G401 (cell line): ENCODE results near the gene DOCK1. TPM values are rescaled to one million over a fixed set of nuclear protein-coding genes. Genes with fewer than 3 reads are reported as not detected.
"Not testable (repeated sequence)": the region's sequence is repeated elsewhere in the genome, so short reads cannot be mapped to it uniquely, and the experiment has no call there.

Source experiments
- DNase-seq: peaks from one replicate; pipeline ENCODE4 v3.0.0-alpha.2; 2015; ENCODE audit warnings: low spot score
- in situ Hi-C: cut with HindIII; loops from 2 replicates; pipeline ENCODE4 v1.10.0; 2016; ENCODE audit warnings: low sequenced_read_pairs, mixed read lengths
- total RNA-seq: library from RNA; depleted of rRNA; stranded (reverse); fragments of >200 nt; shearing (Covaris generic); gene quantifications from 2 replicates; pipeline ENCODE4 v1.2.3, GENCODE V29; 2014

DOCK1 gene
- total RNA-seq, 1 experiment from 2014 or later: 36.6 TPM

GRCh38 chr10:127262606-127263005, 357.4 kb downstream of the DOCK1 start:
- no peak for DNase-seq
- in situ Hi-C loops: no loop called here

GRCh38 chr10:127265288-127265687, 360.1 kb downstream of the DOCK1 start:
- in situ Hi-C loops: no loop called here

GRCh38 chr10:127266431-127266830, 361.2 kb downstream of the DOCK1 start:
- in situ Hi-C loops: no loop called here
- no peak for DNase-seq

More at GRCh38 chr10:127265288-127265687, 360.1 kb downstream of the DOCK1 start:
- no peak for DNase-seq

GRCh38 chr10:127267442-127267841, 362.2 kb downstream of the DOCK1 start:
- in situ Hi-C loops: no loop called here
- DNase-seq: no peak

- DNase-seq: no peak
- in situ Hi-C loops: no loop called here
Observed at GRCh38 chr10:127272076-127272475, 366.8 kb downstream of the DOCK1 start.

GRCh38 chr10:127275272-127275671, 370.0 kb downstream of the DOCK1 start:
- in situ Hi-C loops: no loop called here

GRCh38 chr10:127275793-127276450, 370.7 kb downstream of the DOCK1 start:
- in situ Hi-C loops: no loop called here
- DNase-seq: no peak

More at GRCh38 chr10:127275272-127275671, 370.0 kb downstream of the DOCK1 start:
- no peak for DNase-seq

- in situ Hi-C loops: no loop called here
- no peak for DNase-seq
Observed at GRCh38 chr10:127276794-127277462, 371.7 kb downstream of the DOCK1 start.

- DNase-seq: no peak
- in situ Hi-C loops: no loop called here
Observed at GRCh38 chr10:127278001-127278400, 372.8 kb downstream of the DOCK1 start.

GRCh38 chr10:127279334-127279774, 374.1 kb downstream of the DOCK1 start:
- DNase-seq: no peak
- in situ Hi-C loops: no loop called here

- DNase-seq: no peak
- in situ Hi-C loops: no loop called here
Observed at GRCh38 chr10:127280446-127280845, 375.2 kb downstream of the DOCK1 start.

GRCh38 chr10:127283017-127283416, 377.8 kb downstream of the DOCK1 start:
- DNase-seq: no peak
- in situ Hi-C loops: no loop called here

- no peak for DNase-seq
- in situ Hi-C loops: no loop called here
Observed at GRCh38 chr10:127283576-127283975, 378.3 kb downstream of the DOCK1 start.

- in situ Hi-C loops: no loop called here
- no peak for DNase-seq
Observed at GRCh38 chr10:127290850-127291249, 385.6 kb downstream of the DOCK1 start.

GRCh38 chr10:127291329-127291728, 386.1 kb downstream of the DOCK1 start:
- in situ Hi-C loops: no loop called here
- no peak for DNase-seq

GRCh38 chr10:127292888-127293287, 387.7 kb downstream of the DOCK1 start:
- in situ Hi-C loops: no loop called here
- DNase-seq: no peak

GRCh38 chr10:127293640-127294039, 388.4 kb downstream of the DOCK1 start:
- DNase-seq: no peak
- in situ Hi-C loops: no loop called here

GRCh38 chr10:127296696-127297095, 391.5 kb downstream of the DOCK1 start:
- DNase-seq: no peak
- in situ Hi-C loops: no loop called here

GRCh38 chr10:127298381-127298780, 393.2 kb downstream of the DOCK1 start:
- no peak for DNase-seq
- in situ Hi-C loops: no loop called here

GRCh38 chr10:127299192-127299591, 394.0 kb downstream of the DOCK1 start:
- in situ Hi-C loops, DNase-seq: not testable (repeated sequence)
